ENCODE measurements around the gene EML4.

DNA sequence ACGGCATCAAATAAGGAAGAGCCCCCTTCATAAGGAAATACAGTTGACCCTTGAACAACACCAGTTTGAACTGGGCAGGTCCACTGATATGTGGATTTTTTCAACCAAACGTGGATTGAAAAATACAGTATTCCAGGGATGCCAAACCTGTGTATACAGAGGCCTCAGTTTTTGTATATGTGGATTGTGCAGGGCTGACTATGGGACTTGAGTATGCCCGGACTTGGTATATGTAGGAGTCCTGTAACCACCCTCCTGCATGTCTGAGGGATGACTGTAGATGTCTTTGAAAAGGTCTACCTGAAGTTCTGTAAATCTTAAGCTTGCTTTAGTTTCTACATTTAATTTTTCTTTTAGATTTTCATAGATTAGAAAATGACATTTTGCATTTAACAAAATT lies 50.0 kb downstream of the EML4 start:
- TF ChIP-seq POLR2A (IDR thresholded peaks at IDR 0.05; ENCODE audit: low read length) (no peak), GATA1 (IDR thresholded peaks at IDR 0.05; ENCODE audit: low read depth, low read length) (no peak)
